ENCODE measurements around the gene PDE9A.

- TF ChIP-seq KDM1A (IDR thresholded peaks at IDR 0.05; ENCODE audit: low read depth) (no peak), TP53 (CRISPR knock-in tag; IDR thresholded peaks at IDR 0.05) (no peak), RFX5 (IDR thresholded peaks at IDR 0.05) (no peak), EP300 (IDR thresholded peaks at IDR 0.05) (no peak)
Observed at GRCh38 chr21:42708107-42708506, 54.7 kb downstream of the PDE9A start.

All from A549 (cell line).